Neural progenitor cell (in vitro differentiated cells): ENCODE results near the gene TIGIT. TPM values are rescaled to one million over a fixed set of nuclear protein-coding genes. Genes with fewer than 3 reads are reported as not detected.
"Not testable (repeated sequence)": the region's sequence is repeated elsewhere in the genome, so short reads cannot be mapped to it uniquely, and the experiment has no call there.

Experiments used
- DNase-seq: peaks from one replicate; pipeline ENCODE4 v3.0.0-alpha.2; 2016; ENCODE audit warnings: low spot score
- H2AFZ ChIP-seq: fragments of 200-600 bp; sonication (generic); replicated peaks from 2 replicates; pipeline ENCODE4 v1.6.1; 2016; ENCODE audit warnings: antibody characterized with exemption
- H3F3A ChIP-seq: fragments of 200-600 bp; sonication (generic); 2 replicates; pipeline ENCODE4 v1.6.1; 2016; ENCODE audit warnings: antibody characterized with exemption, low read depth
- H3K27ac ChIP-seq: fragments of 200-600 bp; sonication (generic); 2 replicates; pipeline ENCODE4 v1.5.1; 2016; ENCODE audit warnings: mild to moderate bottlenecking
- H3K27me3 ChIP-seq: fragments of 200-600 bp; sonication (generic); 2 replicates; pipeline ENCODE4 v1.6.1; 2016; ENCODE audit warnings: mild to moderate bottlenecking, moderate library complexity
- H3K36me3 ChIP-seq: fragments of 200-600 bp; sonication (generic); 2 replicates; pipeline ENCODE4 v1.5.1; 2016
- H3K4me1 ChIP-seq: fragments of 200-600 bp; sonication (generic); 2 replicates; pipeline ENCODE4 v1.6.1; 2016; ENCODE audit warnings: mixed run types
- H3K4me2 ChIP-seq: fragments of 200-600 bp; sonication (generic); 2 replicates; pipeline ENCODE4 v1.6.1; 2016
- H3K4me3 ChIP-seq: fragments of 200-600 bp; sonication (generic); 2 replicates; pipeline ENCODE4 v1.5.1; 2016
- H3K79me2 ChIP-seq: fragments of 200-600 bp; sonication (generic); 2 replicates; pipeline ENCODE4 v1.6.1; 2016; ENCODE audit warnings: low read depth
- H3K9ac ChIP-seq: fragments of 200-600 bp; sonication (generic); 2 replicates; pipeline ENCODE4 v1.6.1; 2016
- H3K9me3 ChIP-seq: fragments of 200-600 bp; sonication (generic); 2 replicates; pipeline ENCODE4 v1.5.1; 2016; ENCODE audit warnings: low read depth
- H4K20me1 ChIP-seq: fragments of 200-600 bp; sonication (generic); 2 replicates; pipeline ENCODE4 v1.6.1; 2016; ENCODE audit warnings: low read depth
- H3K27ac Mint-ChIP-seq: 3 replicates; pipeline ENCODE4 v1.8.0; 2021; ENCODE audit warnings: mixed read lengths
- H3K27me3 Mint-ChIP-seq: 2 replicates; pipeline ENCODE4 v1.8.0; 2022; ENCODE audit warnings: low read depth, mild to moderate bottlenecking, inconsistent platforms, moderate library complexity, mixed read lengths; ENCODE audit not compliant: insufficient read depth
- H3K36me3 Mint-ChIP-seq: 3 replicates; pipeline ENCODE4 v1.8.0; 2021; ENCODE audit warnings: mixed read lengths
- H3K4me1 Mint-ChIP-seq: 3 replicates; pipeline ENCODE4 v1.8.0; 2021; ENCODE audit warnings: mixed read lengths
- H3K4me3 Mint-ChIP-seq: 3 replicates; pipeline ENCODE4 v1.8.0; 2021; ENCODE audit warnings: mild to moderate bottlenecking, moderate library complexity, mixed read lengths
- H3K9me3 Mint-ChIP-seq: 3 replicates; pipeline ENCODE4 v1.8.0; 2020; ENCODE audit warnings: mixed read lengths
- CTCF ChIP-seq: fragments of 200-600 bp; sonication (generic); IDR thresholded peaks from 2 replicates; pipeline ENCODE4 v1.5.1; 2017; ENCODE audit warnings: antibody characterized with exemption, mild to moderate bottlenecking
- EZH2 ChIP-seq: fragments of 200-600 bp; sonication (generic); IDR thresholded peaks from 2 replicates; pipeline ENCODE4 v1.6.1; 2017; ENCODE audit warnings: antibody characterized with exemption, mild to moderate bottlenecking, moderate library complexity
- EZH2phosphoT487 ChIP-seq: fragments of 200-600 bp; sonication (generic); IDR thresholded peaks from 2 replicates; pipeline ENCODE4 v1.6.1; 2017; ENCODE audit warnings: antibody characterized with exemption
- total RNA-seq: library from RNA; depleted of rRNA; stranded (reverse); fragments of >200 nt; gene quantifications from 2 replicates; pipeline ENCODE4 v1.2.3, GENCODE V29; 2015; ENCODE audit warnings: low replicate concordance

The TIGIT gene
- total RNA-seq, 1 donor from 2014 or later: not detected

GRCh38 chr3:114274929-114275328, 18.9 kb upstream of the TIGIT start:
- no peak for DNase-seq
- no peak overlapping the region for H3K4me3 ChIP-seq
- Mint-ChIP-seq H3K4me1 (no peaks in the 10 kb centered on the region), H3K4me3 (no peak overlapping the region), H3K27me3 (peaks cover 7% of the 10 kb centered on the region), H3K27ac (no peak overlapping the region), H3K36me3 (no peaks in the 10 kb centered on the region), H3K9me3 (peaks cover 23% of the 10 kb centered on the region)
- no peaks in the 10 kb centered on the region for H3K79me2 ChIP-seq
- H3K9ac ChIP-seq: no peak overlapping the region
- no peaks in the 10 kb centered on the region for H3K9me3 ChIP-seq
- H3K36me3 ChIP-seq: no peaks in the 10 kb centered on the region
- H2AFZ ChIP-seq: no peak overlapping the region
- no peaks in the 10 kb centered on the region for H3F3A ChIP-seq
- no peak for TF ChIP-seq EZH2
- TF ChIP-seq CTCF: no peak
- no peak for TF ChIP-seq EZH2phosphoT487
- no peaks in the 10 kb centered on the region for H4K20me1 ChIP-seq
- H3K4me2 ChIP-seq: no peak overlapping the region
- H3K27ac ChIP-seq: no peak overlapping the region
- no peaks in the 10 kb centered on the region for H3K27me3 ChIP-seq
- no peaks in the 10 kb centered on the region for H3K4me1 ChIP-seq

GRCh38 chr3:114276856-114277255, 17.0 kb upstream of the TIGIT start:
- H3K4me1 ChIP-seq, H3K4me3 ChIP-seq, DNase-seq, H3K4me2 ChIP-seq, H3F3A ChIP-seq, H3K4me1 Mint-ChIP-seq, H3K9me3 ChIP-seq, H3K79me2 ChIP-seq, H3K9ac ChIP-seq, H3K36me3 ChIP-seq, H3K27me3 ChIP-seq, H3K36me3 Mint-ChIP-seq, H2AFZ ChIP-seq, H3K27ac ChIP-seq, H3K27me3 Mint-ChIP-seq, H3K27ac Mint-ChIP-seq, H3K4me3 Mint-ChIP-seq, H4K20me1 ChIP-seq: not testable (repeated sequence)
- peaks cover 13% of the 10 kb centered on the region for H3K9me3 Mint-ChIP-seq

- no peaks in the 10 kb centered on the region for H3K36me3 Mint-ChIP-seq
- Histone ChIP-seq H2AFZ (no peak overlapping the region), H3K4me3 (no peak overlapping the region), H3K79me2 (no peaks in the 10 kb centered on the region), H3K9me3 (no peaks in the 10 kb centered on the region), H3K36me3 (no peaks in the 10 kb centered on the region), H4K20me1 (no peaks in the 10 kb centered on the region), H3K27me3 (no peaks in the 10 kb centered on the region), H3K9ac (no peak overlapping the region), H3K27ac (no peak overlapping the region), H3F3A (no peaks in the 10 kb centered on the region), H3K4me2 (no peak overlapping the region), H3K4me1 (no peaks in the 10 kb centered on the region)
- H3K27ac Mint-ChIP-seq: no peak overlapping the region
- no peaks in the 10 kb centered on the region for H3K27me3 Mint-ChIP-seq
- H3K4me3 Mint-ChIP-seq: no peak overlapping the region
- H3K4me1 Mint-ChIP-seq: no peaks in the 10 kb centered on the region
- TF ChIP-seq EZH2 (no peak), EZH2phosphoT487 (no peak), CTCF (no peak)
- H3K9me3 Mint-ChIP-seq: no peaks in the 10 kb centered on the region
- DNase-seq: no peak
Observed at GRCh38 chr3:114284644-114285043, 9.2 kb upstream of the TIGIT start.

GRCh38 chr3:114285648-114286230, 8.1 kb upstream of the TIGIT start:
- Histone ChIP-seq H3K4me1 (no peaks in the 10 kb centered on the region), H3K9me3 (no peaks in the 10 kb centered on the region), H2AFZ (no peak overlapping the region), H3K36me3 (no peaks in the 10 kb centered on the region), H3K79me2 (no peaks in the 10 kb centered on the region), H3K27me3 (no peaks in the 10 kb centered on the region), H3F3A (no peaks in the 10 kb centered on the region), H3K4me3 (no peak overlapping the region), H4K20me1 (no peaks in the 10 kb centered on the region), H3K4me2 (no peak overlapping the region), H3K27ac (no peak overlapping the region), H3K9ac (no peak overlapping the region)
- DNase-seq: no peak
- no peak overlapping the region for H3K27ac Mint-ChIP-seq
- no peaks in the 10 kb centered on the region for H3K27me3 Mint-ChIP-seq
- no peaks in the 10 kb centered on the region for H3K4me1 Mint-ChIP-seq
- no peak for TF ChIP-seq CTCF
- TF ChIP-seq EZH2: no peak
- no peak for TF ChIP-seq EZH2phosphoT487
- no peaks in the 10 kb centered on the region for H3K9me3 Mint-ChIP-seq
- H3K36me3 Mint-ChIP-seq: no peaks in the 10 kb centered on the region
- H3K4me3 Mint-ChIP-seq: no peak overlapping the region
